K562 (cell line): ENCODE data around the gene PIGB. TPM values are rescaled to one million over a fixed set of nuclear protein-coding genes. Genes with fewer than 3 reads are reported as not detected.

Experiments used
- AFF4 ChIP-seq: sonication (generic); formaldehyde crosslinking; IDR thresholded peaks from 2 replicates; pipeline ENCODE4 v1.8.0; 2023; ENCODE audit warnings: mild to moderate bottlenecking, missing genetic modification reagents
- COPS2 ChIP-seq: fragments of 450-650 bp; conservative IDR thresholded peaks from 2 replicates; pipeline ENCODE4 v1.6.1; 2016; ENCODE audit warnings: mild to moderate bottlenecking, moderate library complexity
- DIDO1 ChIP-seq: fragments of 450-650 bp; IDR thresholded peaks from 2 replicates; pipeline ENCODE4 v1.6.1; 2016; ENCODE audit warnings: low read depth, missing biosample characterization, missing genetic modification characterization
- ETV5 ChIP-seq: sonication (generic); formaldehyde crosslinking; IDR thresholded peaks from 2 replicates; pipeline ENCODE4 v1.4.0; 2020; ENCODE audit warnings: low read depth, mild to moderate bottlenecking, missing genetic modification reagents
- HDAC8 ChIP-seq: fragments of 450-650 bp; IDR thresholded peaks from 2 replicates; pipeline ENCODE4 v1.6.1; 2016; ENCODE audit warnings: mild to moderate bottlenecking, missing genetic modification characterization, moderate library complexity, missing compliant biosample characterization
- HNRNPH1 ChIP-seq: fragments of 200-400 bp; formaldehyde crosslinking; optimal IDR thresholded peaks from 2 replicates; pipeline ENCODE3; 2017; ENCODE audit warnings: low read depth, mild to moderate bottlenecking, low read length, moderate library complexity
- JUND ChIP-seq, 2 experiments: IDR thresholded peaks; 2 replicates in 1 of 2; 3 replicates in 1 of 2; pipeline ENCODE4 v1.6.1; 2011; ENCODE audit warnings: borderline replicate concordance in 2 of 2, low read depth in 2 of 2, low read length in 2 of 2, improper control_type of control experiment in 1 of 2, missing biosample characterization in 1 of 2, missing genetic modification characterization in 1 of 2, missing genetic modification reagents in 1 of 2
- MTF1 ChIP-seq: fragments of 250-450 bp; sonication (Bioruptor Pico); IDR thresholded peaks from 2 replicates; pipeline ENCODE4 v1.9.0; 2021; ENCODE audit warnings: moderate library complexity, mild to moderate bottlenecking, inconsistent platforms, borderline replicate concordance
- SAFB ChIP-seq: fragments of 200-400 bp; formaldehyde crosslinking; IDR thresholded peaks from 2 replicates; pipeline ENCODE4 v1.6.1; 2017; ENCODE audit warnings: low read depth, low read length, borderline replicate concordance
- SIN3B ChIP-seq: fragments of 450-650 bp; IDR thresholded peaks from 2 replicates; pipeline ENCODE4 v1.6.1; 2017; ENCODE audit warnings: low read depth, mild to moderate bottlenecking, moderate library complexity
- STAG1 ChIP-seq: sonication (generic); formaldehyde crosslinking; IDR thresholded peaks from 2 replicates; pipeline ENCODE4 v1.5.0; 2020; ENCODE audit warnings: missing genetic modification reagents, borderline replicate concordance
- TEAD1 ChIP-seq, 2 experiments: fragments of 450-650 bp in 1 of 2; sonication (generic) in 1 of 2; formaldehyde crosslinking; IDR thresholded peaks; 2 replicates each; pipeline versions ENCODE4 v1.4.0 to v1.8.0; 2020 to 2022; ENCODE audit warnings: mild to moderate bottlenecking in 2 of 2, missing genetic modification reagents in 1 of 2
- TFAM ChIP-seq: fragments of 250-450 bp; sonication (Bioruptor Pico); conservative IDR thresholded peaks from 2 replicates; pipeline ENCODE4 v1.5.0; 2021; ENCODE audit warnings: mild to moderate bottlenecking, moderate library complexity
- ZEB2 ChIP-seq: fragments of 450-650 bp; IDR thresholded peaks from 2 replicates; pipeline ENCODE4 v1.6.1; 2016
- ZHX1 ChIP-seq: fragments of 150-350 bp; conservative IDR thresholded peaks from 2 replicates; pipeline ENCODE4 v1.6.1; 2014; ENCODE audit warnings: low read length
- ZKSCAN1 ChIP-seq: fragments of 150-350 bp; IDR thresholded peaks from 2 replicates; pipeline ENCODE4 v1.6.1; 2016; ENCODE audit warnings: low read depth, low read length
- ZNF175 ChIP-seq: fragments of 200-800 bp; sonication (Bioruptor generic); IDR thresholded peaks from 2 replicates; pipeline ENCODE4 v1.6.1; 2016; ENCODE audit warnings: low read depth, mild to moderate bottlenecking, missing genetic modification characterization, missing compliant biosample characterization
- ZNF57 ChIP-seq: fragments of 450-650 bp; formaldehyde crosslinking; IDR thresholded peaks from 2 replicates; pipeline ENCODE4 v1.4.0; 2020; ENCODE audit warnings: mild to moderate bottlenecking, moderate library complexity
- ZNF583 ChIP-seq: fragments of 250-450 bp; sonication (Bioruptor Pico); IDR thresholded peaks from 2 replicates; pipeline ENCODE4 v1.4.0; 2020
- polyA plus RNA-seq, 8 experiments: library from polyadenylated mRNA; depleted of rRNA in 4 of 8; stranded (reverse) in 5 of 8; unstranded in 3 of 8; fragments of >200 nt; fragmentation: Nextera tagmentation in 2 of 8; fragmentation: Illumina TruSeq in 1 of 8; extraction: Ambion mirVana in 2 of 8; extraction: Trizol in 1 of 8; gene quantifications; 2 replicates each; pipeline versions ENCODE4 v1.2.1 to v1.2.3, GENCODE V29; 2011 to 2014; ENCODE audit warnings: inconsistent platforms in 1 of 8, missing spikeins in 1 of 8
- total RNA-seq, 7 experiments: library from RNA; depleted of rRNA in 6 of 7; stranded (reverse); fragments of >200 nt in 6 of 7; fragmentation: Illumina TruSeq in 2 of 7; extraction: Trizol in 2 of 7; gene quantifications; 2 replicates each; pipeline versions ENCODE4 v1.2.1 to v1.2.3, GENCODE V29; 2011 to 2021; ENCODE audit warnings: low replicate concordance in 1 of 7
- TF ChIP-seq, protein P1 (sequence below): fragments of 250-450 bp; sonication (Bioruptor Pico); IDR thresholded peaks from 2 replicates; pipeline ENCODE4 v1.5.0; 2021; ENCODE audit warnings: mild to moderate bottlenecking, borderline replicate concordance

Gene PIGB
- total and polyA plus RNA-seq, 9 of the 15 experiments (the other 6 are each of a cell fraction or from before 2014, with no cell fraction given) = 9.9 to 32.3 (median 18.2) TPM

DNA sequence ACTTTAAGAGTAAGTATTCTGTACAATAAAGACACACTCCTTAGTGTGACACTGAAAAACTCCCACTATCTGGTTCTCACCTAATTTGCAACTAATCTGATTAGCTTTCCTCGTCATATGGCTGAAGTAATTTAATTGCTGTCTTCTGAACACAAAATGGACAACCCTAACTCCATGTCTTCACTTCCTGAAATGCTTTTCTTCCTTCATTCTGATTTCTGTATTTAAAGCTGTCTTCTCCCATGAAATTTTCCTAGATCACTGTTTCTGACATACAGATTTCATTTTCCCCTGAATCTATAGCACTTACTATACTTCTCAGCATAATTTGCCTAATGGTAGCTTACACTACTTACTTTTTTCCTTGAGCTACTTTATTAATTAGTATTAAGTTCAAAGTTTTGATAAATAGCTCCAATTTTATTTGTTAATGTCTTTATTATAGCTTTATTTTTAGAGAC, 82.8 kb downstream of the PIGB start (continued):
- TF ChIP-seq TFAM = no peak
- no peak for TF ChIP-seq JUND (IDR thresholded peaks at IDR 0.05; ENCODE audit: borderline replicate concordance, low read depth, low read length)
- peak; percentile 46; the same call in 1 of the 3 replicates for TF ChIP-seq JUND (tag; IDR thresholded peaks at IDR 0.05; ENCODE audit: borderline replicate concordance, low read depth, low read length)
- no peak for TF ChIP-seq HDAC8 (tag)
- TF ChIP-seq SAFB = no peak
- no peak for TF ChIP-seq SIN3B
- TF ChIP-seq COPS2 = no peak
- TF ChIP-seq ZHX1 = no peak
- no peak for TF ChIP-seq ZNF57 (CRISPR knock-in tag)
- peak in 1 of 2 experiments; percentile 86; a peak in 2 of 4 replicates for TF ChIP-seq TEAD1 (CRISPR knock-in tag; IDR thresholded peaks at IDR 0.05)
- TF ChIP-seq STAG1 = no peak
- TF ChIP-seq MTF1 (CRISPR knock-in tag) = no peak
- TF ChIP-seq DIDO1 = peak; percentile 76
- TF ChIP-seq ZKSCAN1 = no peak
- TF ChIP-seq ZNF583 (CRISPR knock-in tag) = no peak; the same call in 1 of the 2 replicates
- TF ChIP-seq, protein P1, sequence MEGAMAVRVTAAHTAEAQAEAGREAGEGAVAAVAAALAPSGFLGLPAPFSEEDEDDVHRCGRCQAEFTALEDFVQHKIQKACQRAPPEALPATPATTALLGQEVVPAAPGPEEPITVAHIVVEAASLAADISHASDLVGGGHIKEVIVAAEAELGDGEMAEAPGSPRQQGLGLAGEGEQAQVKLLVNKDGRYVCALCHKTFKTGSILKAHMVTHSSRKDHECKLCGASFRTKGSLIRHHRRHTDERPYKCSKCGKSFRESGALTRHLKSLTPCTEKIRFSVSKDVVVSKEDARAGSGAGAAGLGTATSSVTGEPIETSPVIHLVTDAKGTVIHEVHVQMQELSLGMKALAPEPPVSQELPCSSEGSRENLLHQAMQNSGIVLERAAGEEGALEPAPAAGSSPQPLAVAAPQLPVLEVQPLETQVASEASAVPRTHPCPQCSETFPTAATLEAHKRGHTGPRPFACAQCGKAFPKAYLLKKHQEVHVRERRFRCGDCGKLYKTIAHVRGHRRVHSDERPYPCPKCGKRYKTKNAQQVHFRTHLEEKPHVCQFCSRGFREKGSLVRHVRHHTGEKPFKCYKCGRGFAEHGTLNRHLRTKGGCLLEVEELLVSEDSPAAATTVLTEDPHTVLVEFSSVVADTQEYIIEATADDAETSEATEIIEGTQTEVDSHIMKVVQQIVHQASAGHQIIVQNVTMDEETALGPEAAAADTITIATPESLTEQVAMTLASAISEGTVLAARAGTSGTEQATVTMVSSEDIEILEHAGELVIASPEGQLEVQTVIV (CRISPR knock-in tag) = peak; percentile 71; the same call in 1 of the 2 replicates
- no peak for TF ChIP-seq AFF4
- TF ChIP-seq ZEB2 = no peak
- peak; percentile 97 for TF ChIP-seq ZNF175 (CRISPR knock-in tag)
- TF ChIP-seq ETV5 (CRISPR knock-in tag) = no peak
- no peak for TF ChIP-seq HNRNPH1
